Upper lobe of left lung (tissue), 4 donors: Measurements from ENCODE around the gene RECK.

Source experiments
- EP300 ChIP-seq, 4 donors: sonication (generic); formaldehyde crosslinking; IDR thresholded peaks; one replicate each; pipeline ENCODE4 v1.5.1; 2017; ENCODE audit warnings: antibody characterized with exemption in 4 of 4, control low read depth in 2 of 4
- POLR2A ChIP-seq, 4 donors: fragments of 450-650 bp; IDR thresholded peaks; one replicate each; pipeline ENCODE4 v1.5.1; 2016 to 2017; ENCODE audit warnings: antibody characterized with exemption in 4 of 4, mild to moderate bottlenecking in 2 of 4
- TF ChIP-seq, protein P1 (sequence below), 6 experiments: fragments of 450-650 bp in 4 of 6; fragments of 200-600 bp in 2 of 6; sonication (generic) in 2 of 6; IDR thresholded peaks; one replicate each; pipeline ENCODE4 v1.5.1; 2016 to 2019; ENCODE audit warnings: antibody characterized with exemption in 6 of 6

DNA sequence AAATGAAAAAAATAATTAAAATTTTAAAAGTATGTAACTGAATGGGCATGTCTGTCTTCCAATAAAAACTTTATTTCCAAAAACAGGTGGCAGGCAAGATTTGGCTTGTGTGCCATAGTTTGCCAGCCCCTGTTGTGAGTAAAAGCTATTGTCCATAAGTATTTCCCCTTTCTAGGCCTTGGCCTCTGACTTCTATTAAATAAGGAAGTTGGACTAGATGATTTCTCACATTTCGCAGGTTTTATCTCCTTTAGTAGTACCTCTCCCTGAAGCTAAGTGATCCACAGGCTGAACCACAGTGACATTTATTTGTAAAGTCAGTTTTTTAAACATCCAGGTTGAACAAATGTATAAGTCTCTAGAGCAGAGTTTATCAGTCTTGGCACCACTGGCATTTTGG lies 41.3 kb downstream of the RECK start:
- TF ChIP-seq, protein P1, sequence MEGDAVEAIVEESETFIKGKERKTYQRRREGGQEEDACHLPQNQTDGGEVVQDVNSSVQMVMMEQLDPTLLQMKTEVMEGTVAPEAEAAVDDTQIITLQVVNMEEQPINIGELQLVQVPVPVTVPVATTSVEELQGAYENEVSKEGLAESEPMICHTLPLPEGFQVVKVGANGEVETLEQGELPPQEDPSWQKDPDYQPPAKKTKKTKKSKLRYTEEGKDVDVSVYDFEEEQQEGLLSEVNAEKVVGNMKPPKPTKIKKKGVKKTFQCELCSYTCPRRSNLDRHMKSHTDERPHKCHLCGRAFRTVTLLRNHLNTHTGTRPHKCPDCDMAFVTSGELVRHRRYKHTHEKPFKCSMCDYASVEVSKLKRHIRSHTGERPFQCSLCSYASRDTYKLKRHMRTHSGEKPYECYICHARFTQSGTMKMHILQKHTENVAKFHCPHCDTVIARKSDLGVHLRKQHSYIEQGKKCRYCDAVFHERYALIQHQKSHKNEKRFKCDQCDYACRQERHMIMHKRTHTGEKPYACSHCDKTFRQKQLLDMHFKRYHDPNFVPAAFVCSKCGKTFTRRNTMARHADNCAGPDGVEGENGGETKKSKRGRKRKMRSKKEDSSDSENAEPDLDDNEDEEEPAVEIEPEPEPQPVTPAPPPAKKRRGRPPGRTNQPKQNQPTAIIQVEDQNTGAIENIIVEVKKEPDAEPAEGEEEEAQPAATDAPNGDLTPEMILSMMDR (IDR thresholded peaks at IDR 0.05), result no peak
- no peak for TF ChIP-seq POLR2A (IDR thresholded peaks at IDR 0.05)
- TF ChIP-seq EP300 (IDR thresholded peaks at IDR 0.05), result no peak
